ENCODE measurements around the gene RPS6KL1.

- no peak for TF ChIP-seq YY1 (IDR thresholded peaks at IDR 0.05; ENCODE audit: insufficient read depth, insufficient read length)
- TF ChIP-seq SUZ12 (IDR thresholded peaks at IDR 0.05; ENCODE audit: extremely low read depth, insufficient read depth, insufficient read length), result no peak
- TF ChIP-seq ZNF274 (IDR thresholded peaks at IDR 0.05; ENCODE audit: low read depth, low read length), result no peak
Observed at GRCh38 chr14:74942181-74942580, 19.1 kb upstream of the RPS6KL1 start.

Data from NT2/D1 (cell line).